SK-N-MC (cell line): ENCODE results near the gene HOXD12.

Experiments used
- EZH2 ChIP-seq: fragments of 200-600 bp; sonication (generic); IDR thresholded peaks from one replicate; pipeline ENCODE4 v1.6.1; 2017; ENCODE audit warnings: antibody characterized with exemption
- FOXP2 ChIP-seq: optimal IDR thresholded peaks from 2 replicates; pipeline ENCODE3; 2011; ENCODE audit warnings: mild to moderate bottlenecking, moderate library complexity; ENCODE audit not compliant: insufficient read depth; ENCODE audit errors: extremely low read length, control extremely low read depth
- POLR2AphosphoS5 ChIP-seq: IDR thresholded peaks from 2 replicates; pipeline ENCODE4 v1.6.1; 2012; ENCODE audit warnings: mild to moderate bottlenecking, low read depth, low read length, borderline replicate concordance

DNA sequence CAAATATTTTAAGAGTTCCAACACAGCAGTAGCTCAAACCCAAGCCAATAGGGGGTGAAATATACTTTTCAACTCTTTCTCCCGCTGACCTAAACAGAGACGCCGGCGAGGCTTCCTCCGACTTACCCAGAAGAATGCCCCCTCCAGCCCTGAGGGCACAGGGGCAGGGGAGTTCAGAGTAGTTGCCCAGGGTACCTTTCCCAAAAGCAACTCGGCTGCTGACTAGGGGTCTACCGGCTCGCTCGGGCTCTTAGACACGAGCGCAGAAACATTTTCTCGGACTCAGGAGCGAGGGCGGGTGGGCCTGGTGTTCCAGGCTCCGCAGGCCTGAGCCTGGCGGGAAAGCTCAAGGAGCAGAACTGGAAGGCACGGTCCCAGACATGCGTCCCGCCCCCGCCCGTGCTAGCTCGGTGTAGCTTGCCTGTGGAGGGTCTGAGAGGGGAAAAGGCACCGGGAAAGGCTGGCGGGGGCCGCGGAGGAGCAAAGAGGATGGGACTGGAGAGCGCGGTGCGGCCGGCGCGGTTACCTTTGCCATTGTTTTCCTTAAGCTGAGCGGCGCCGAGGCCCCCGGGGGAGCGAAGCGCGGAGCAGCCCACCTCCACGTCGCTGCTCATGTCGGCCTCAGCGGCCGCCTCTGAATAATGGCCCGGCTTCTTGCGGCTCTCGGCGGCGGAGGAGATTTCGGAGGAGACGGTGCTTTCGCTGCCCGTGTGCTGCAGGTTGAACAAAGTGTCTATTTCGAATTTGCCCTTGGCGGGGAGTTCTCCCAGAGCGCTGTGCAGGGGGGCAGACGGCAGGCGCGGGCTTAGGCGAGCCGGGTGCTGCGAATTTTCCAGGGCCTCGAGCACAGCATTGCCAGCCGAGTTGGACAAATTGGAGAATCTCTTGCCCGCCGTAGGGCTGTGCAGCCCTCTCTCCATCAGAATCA lies 16.5 kb upstream of the HOXD12 start:
- TF ChIP-seq POLR2AphosphoS5: no peak
- TF ChIP-seq EZH2: no peak
- TF ChIP-seq FOXP2: no peak
